Measurements from ENCODE around the gene KRT38. TPM values are rescaled to one million over a fixed set of nuclear protein-coding genes. Genes with fewer than 3 reads are reported as not detected.

Gene KRT38
- not detected for total RNA-seq

GRCh38 chr17:41440531-41441033 lies at the start of gene KRT38:
TSS of gene KRT38 (minus strand) at chr17:41440983. CDS start at chr17:41440921, 62 bp downstream.
- DNase-seq (ENCODE audit: low spot score), result no peak
- H3K27ac ChIP-seq, result no peak within 1 kb of the TSS
- H3K9me3 ChIP-seq, result no peaks in the 10 kb centered on the region
- TF ChIP-seq CTCF (IDR thresholded peaks at IDR 0.05) (no peak), POLR2AphosphoS5 (IDR thresholded peaks at IDR 0.05) (no peak), POLR2A (IDR thresholded peaks at IDR 0.05) (no peak)
- no peak within 1 kb of the TSS for H3K4me3 ChIP-seq
- no peaks in the 10 kb centered on the region for H3K27me3 ChIP-seq (replicated peaks; ENCODE audit: insufficient read depth)
- H3K36me3 ChIP-seq, result no peaks in the 10 kb centered on the region
- no peaks in the 10 kb centered on the region for H3K4me1 ChIP-seq (replicated peaks)
- WGBS, result 95% methylated on average over 10 of the region's 10 CpGs
- intact Hi-C loops (cut with DNase I), result no loop called here

GRCh38 chr17:41489531-41489930 lies 48.7 kb upstream of the KRT38 start, which contains the start of gene KRT36:
TSS of gene KRT36 (minus strand) at chr17:41489910. CDS start at chr17:41489864, 46 bp downstream.
- no peak for TF ChIP-seq POLR2A (IDR thresholded peaks at IDR 0.05)
- no peak for TF ChIP-seq CTCF (IDR thresholded peaks at IDR 0.05)
- no peak for TF ChIP-seq POLR2AphosphoS5 (IDR thresholded peaks at IDR 0.05)
- Histone ChIP-seq H3K4me1 (replicated peaks) (no peaks in the 10 kb centered on the region), H3K36me3 (no peaks in the 10 kb centered on the region), H3K9me3 (no peaks in the 10 kb centered on the region), H3K27me3 (replicated peaks; ENCODE audit: insufficient read depth) (no peaks in the 10 kb centered on the region), H3K4me3 (no peak within 1 kb of the TSS), H3K27ac (no peak within 1 kb of the TSS)
- WGBS, result 98% methylated on average over 7 of the region's 12 CpGs
- intact Hi-C loops (cut with DNase I), result no loop called here
- DNase-seq (ENCODE audit: low spot score), result no peak

GRCh38 chr17:41486809-41487530 lies 46.2 kb upstream of the KRT38 start:
- TF ChIP-seq CTCF (IDR thresholded peaks at IDR 0.05), result no peak
- Histone ChIP-seq H3K27me3 (replicated peaks; ENCODE audit: insufficient read depth) (no peaks in the 10 kb centered on the region), H3K36me3 (no peaks in the 10 kb centered on the region), H3K9me3 (no peaks in the 10 kb centered on the region), H3K4me1 (replicated peaks) (no peaks in the 10 kb centered on the region), H3K27ac (no peak overlapping the region), H3K4me3 (no peak overlapping the region)
- intact Hi-C loops (cut with DNase I), result no loop called here
- DNase-seq (ENCODE audit: low spot score), result no peak
- 85% methylated on average over 29 of the region's 29 CpGs for WGBS

GRCh38 chr17:41486316-41486715 lies 45.5 kb upstream of the KRT38 start:
- no peak for DNase-seq (ENCODE audit: low spot score)
- Histone ChIP-seq H3K9me3 (no peaks in the 10 kb centered on the region), H3K27ac (no peak overlapping the region), H3K4me3 (no peak overlapping the region), H3K36me3 (no peaks in the 10 kb centered on the region), H3K4me1 (replicated peaks) (no peaks in the 10 kb centered on the region), H3K27me3 (replicated peaks; ENCODE audit: insufficient read depth) (no peaks in the 10 kb centered on the region)
- no peak for TF ChIP-seq POLR2A (IDR thresholded peaks at IDR 0.05)
- TF ChIP-seq CTCF (IDR thresholded peaks at IDR 0.05), result no peak
- no peak for TF ChIP-seq POLR2AphosphoS5 (IDR thresholded peaks at IDR 0.05)
- intact Hi-C loops (cut with DNase I), result no loop called here
- 93% methylated on average over 13 of the region's 13 CpGs for WGBS
